ENCODE measurements around the gene CDC14B.

DNA sequence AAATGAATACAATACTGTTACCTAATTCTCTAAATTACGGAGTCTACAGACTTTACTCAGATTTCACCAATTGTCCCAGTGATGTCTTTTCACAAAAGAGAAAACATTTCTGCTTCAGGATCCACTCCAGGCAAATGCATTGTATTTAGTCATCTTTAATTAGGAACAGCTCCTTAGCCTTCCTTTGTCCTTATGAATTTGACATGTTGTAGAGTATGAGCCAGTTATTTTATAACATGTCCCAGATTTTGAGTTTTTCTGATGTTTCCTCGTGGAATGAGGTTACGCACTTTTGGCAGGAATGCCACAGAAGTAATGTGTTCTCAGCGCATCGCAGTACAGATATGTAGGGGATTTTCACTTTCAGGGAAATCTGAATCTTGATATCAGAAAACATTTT, 159.2 kb downstream of the CDC14B start:
- TF ChIP-seq, protein P1, sequence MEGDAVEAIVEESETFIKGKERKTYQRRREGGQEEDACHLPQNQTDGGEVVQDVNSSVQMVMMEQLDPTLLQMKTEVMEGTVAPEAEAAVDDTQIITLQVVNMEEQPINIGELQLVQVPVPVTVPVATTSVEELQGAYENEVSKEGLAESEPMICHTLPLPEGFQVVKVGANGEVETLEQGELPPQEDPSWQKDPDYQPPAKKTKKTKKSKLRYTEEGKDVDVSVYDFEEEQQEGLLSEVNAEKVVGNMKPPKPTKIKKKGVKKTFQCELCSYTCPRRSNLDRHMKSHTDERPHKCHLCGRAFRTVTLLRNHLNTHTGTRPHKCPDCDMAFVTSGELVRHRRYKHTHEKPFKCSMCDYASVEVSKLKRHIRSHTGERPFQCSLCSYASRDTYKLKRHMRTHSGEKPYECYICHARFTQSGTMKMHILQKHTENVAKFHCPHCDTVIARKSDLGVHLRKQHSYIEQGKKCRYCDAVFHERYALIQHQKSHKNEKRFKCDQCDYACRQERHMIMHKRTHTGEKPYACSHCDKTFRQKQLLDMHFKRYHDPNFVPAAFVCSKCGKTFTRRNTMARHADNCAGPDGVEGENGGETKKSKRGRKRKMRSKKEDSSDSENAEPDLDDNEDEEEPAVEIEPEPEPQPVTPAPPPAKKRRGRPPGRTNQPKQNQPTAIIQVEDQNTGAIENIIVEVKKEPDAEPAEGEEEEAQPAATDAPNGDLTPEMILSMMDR (IDR thresholded peaks at IDR 0.05): no peak
- TF ChIP-seq EZH2 (IDR thresholded peaks at IDR 0.05; ENCODE audit: borderline replicate concordance, insufficient read depth, low read depth, low read length, poor library complexity, severe bottlenecking): no peak

Measured in B cell (primary cell).